Muscle layer of colon (tissue), 2 donors: Measurements from ENCODE around the gene SLC27A5.

ENCODE experiments used
- H3K27ac ChIP-seq: one replicate; pipeline ENCODE4 v1.7.0; 2013; ENCODE audit warnings: low read depth, mild to moderate bottlenecking, low read length, moderate library complexity
- H3K27me3 ChIP-seq, 2 donors: one replicate each; pipeline ENCODE4 v1.7.0; 2013; ENCODE audit warnings: low read length in 2 of 2, mild to moderate bottlenecking in 2 of 2; ENCODE audit not compliant: insufficient read depth in 2 of 2, control insufficient read depth in 1 of 2
- H3K36me3 ChIP-seq: one replicate; pipeline ENCODE4 v1.7.0; 2013; ENCODE audit warnings: mild to moderate bottlenecking, low read length; ENCODE audit not compliant: insufficient read depth
- H3K4me1 ChIP-seq: one replicate; pipeline ENCODE4 v1.7.0; 2013; ENCODE audit warnings: mild to moderate bottlenecking, low read length; ENCODE audit not compliant: insufficient read depth
- H3K4me3 ChIP-seq, 2 donors: one replicate each; pipeline ENCODE4 v1.7.0; 2013; ENCODE audit warnings: low read length in 2 of 2, low read depth in 1 of 2, mild to moderate bottlenecking in 1 of 2, moderate library complexity in 1 of 2
- H3K9ac ChIP-seq: one replicate; pipeline ENCODE4 v1.7.0; 2013; ENCODE audit warnings: low read length
- H3K9me3 ChIP-seq: one replicate; pipeline ENCODE4 v1.7.0; 2013; ENCODE audit warnings: mild to moderate bottlenecking, low read length
- donor health status: abdominal sarcoma.
- donor health status: Adenocarcinoma of cecum.

Gene SLC27A5

GRCh38 chr19:58536852-58537798 lies 25.3 kb upstream of the SLC27A5 start:
- no peak overlapping the region for H3K4me3 ChIP-seq
- peaks cover 0 to 16% of the 10 kb centered on the region in 2 donors for H3K27me3 ChIP-seq
- H3K9me3 ChIP-seq = no peaks in the 10 kb centered on the region
- H3K4me1 ChIP-seq = no peaks in the 10 kb centered on the region
- no peak overlapping the region for H3K9ac ChIP-seq
- H3K36me3 ChIP-seq = no peaks in the 10 kb centered on the region
- H3K27ac ChIP-seq = no peak overlapping the region

GRCh38 chr19:58535857-58536256 lies 24.1 kb upstream of the SLC27A5 start:
- Histone ChIP-seq H3K36me3 (no peaks in the 10 kb centered on the region), H3K4me3 (no peak overlapping the region), H3K27me3 (peaks cover 0 to 16% of the 10 kb centered on the region in 2 donors), H3K4me1 (no peaks in the 10 kb centered on the region), H3K9ac (no peak overlapping the region), H3K27ac (no peak overlapping the region), H3K9me3 (no peaks in the 10 kb centered on the region)

- no peaks in the 10 kb centered on the region for H3K9me3 ChIP-seq
- no peak overlapping the region for H3K4me3 ChIP-seq
- no peaks in the 10 kb centered on the region for H3K4me1 ChIP-seq
- H3K27me3 ChIP-seq = no peaks in the 10 kb centered on the region
- no peaks in the 10 kb centered on the region for H3K36me3 ChIP-seq
- H3K27ac ChIP-seq = no peak overlapping the region
- H3K9ac ChIP-seq = no peak overlapping the region
These were observed 19.4 kb upstream of the SLC27A5 start for GRCh38 chr19:58531034-58531840.

- no peaks in the 10 kb centered on the region for H3K9me3 ChIP-seq
- no peak overlapping the region for H3K9ac ChIP-seq
- H3K27me3 ChIP-seq = no peaks in the 10 kb centered on the region
- no peak overlapping the region for H3K27ac ChIP-seq
- no peak overlapping the region for H3K4me3 ChIP-seq
- no peaks in the 10 kb centered on the region for H3K4me1 ChIP-seq
- no peaks in the 10 kb centered on the region for H3K36me3 ChIP-seq
These were observed 17.6 kb upstream of the SLC27A5 start for GRCh38 chr19:58529405-58529804.

- peaks cover 13% of the 10 kb centered on the region for H3K4me1 ChIP-seq
- H3K9ac ChIP-seq = no peak overlapping the region
- no peaks in the 10 kb centered on the region for H3K27me3 ChIP-seq
- no peak overlapping the region for H3K27ac ChIP-seq
- H3K9me3 ChIP-seq = no peaks in the 10 kb centered on the region
- H3K36me3 ChIP-seq = no peaks in the 10 kb centered on the region
- no peak overlapping the region for H3K4me3 ChIP-seq
These were observed 10.9 kb upstream of the SLC27A5 start for GRCh38 chr19:58522709-58523108.

- Histone ChIP-seq H3K9me3 (no peaks in the 10 kb centered on the region), H3K27ac (no peak overlapping the region), H3K4me3 (no peak overlapping the region), H3K4me1 (peaks cover 22% of the 10 kb centered on the region), H3K9ac (no peak overlapping the region), H3K27me3 (no peaks in the 10 kb centered on the region), H3K36me3 (peaks cover 9% of the 10 kb centered on the region)
These were observed 9.9 kb upstream of the SLC27A5 start for GRCh38 chr19:58521651-58522050.

GRCh38 chr19:58520257-58520599 lies 8.4 kb upstream of the SLC27A5 start:
- H3K27ac ChIP-seq = peak overlapping the region; percentile 93
- H3K9ac ChIP-seq = peak overlapping the region; percentile 88
- no peaks in the 10 kb centered on the region for H3K9me3 ChIP-seq
- H3K4me1 ChIP-seq = peaks cover 33% of the 10 kb centered on the region
- H3K36me3 ChIP-seq = peaks cover 19% of the 10 kb centered on the region
- no peaks in the 10 kb centered on the region for H3K27me3 ChIP-seq
- H3K4me3 ChIP-seq = peak overlapping the region; percentile 84 to 99

- H3K27me3 ChIP-seq = no peaks in the 10 kb centered on the region
- peak within 1 kb of the TSS; percentile 88 for H3K9ac ChIP-seq
- H3K27ac ChIP-seq = peak within 1 kb of the TSS; percentile 93
- H3K9me3 ChIP-seq = no peaks in the 10 kb centered on the region
- peaks cover 36% of the 10 kb centered on the region for H3K4me1 ChIP-seq
- H3K4me3 ChIP-seq = peak within 1 kb of the TSS; percentile 84 to 99
- peaks cover 19% of the 10 kb centered on the region for H3K36me3 ChIP-seq
These were observed 7.8 kb upstream of the SLC27A5 start, which contains the start of gene ZBTB45 for GRCh38 chr19:58519355-58520256. ZBTB45 (minus strand) TSS chr19:58519810; CDS start chr19:58517673, 2,137 bp downstream.

GRCh38 chr19:58519087-58519354 lies 7.2 kb upstream of the SLC27A5 start:
- Histone ChIP-seq H3K4me3 (peak overlapping the region; percentile 84 to 99), H3K36me3 (peaks cover 19% of the 10 kb centered on the region), H3K27ac (peak overlapping the region; percentile 93), H3K9ac (peak overlapping the region; percentile 88), H3K4me1 (peaks cover 39% of the 10 kb centered on the region), H3K27me3 (no peaks in the 10 kb centered on the region), H3K9me3 (no peaks in the 10 kb centered on the region)

- Histone ChIP-seq H3K36me3 (peaks cover 19% of the 10 kb centered on the region), H3K27ac (peak overlapping the region; percentile 93), H3K4me3 (peak overlapping the region; percentile 84 to 99), H3K9me3 (no peaks in the 10 kb centered on the region), H3K4me1 (peaks cover 43% of the 10 kb centered on the region), H3K9ac (peak overlapping the region; percentile 88), H3K27me3 (no peaks in the 10 kb centered on the region)
These were observed 6.7 kb upstream of the SLC27A5 start for GRCh38 chr19:58518256-58519086.
